Osteocyte (in vitro differentiated cells): ENCODE data around the gene TEX10. TPM values are rescaled to one million over a fixed set of nuclear protein-coding genes. Genes with fewer than 3 reads are reported as not detected.

ENCODE experiments used
- DNase-seq: peaks from one replicate; pipeline ENCODE4 v3.0.0; 2021; ENCODE audit warnings: mixed read lengths; ENCODE audit not compliant: unreplicated experiment; ENCODE audit errors: extremely low spot score
- H3K27ac Mint-ChIP-seq: one replicate; pipeline ENCODE4 v1.8.0; 2021; ENCODE audit warnings: mild to moderate bottlenecking, mixed read lengths; ENCODE audit not compliant: unreplicated experiment
- H3K27me3 Mint-ChIP-seq: one replicate; pipeline ENCODE4 v1.8.0; 2021; ENCODE audit warnings: mixed read lengths; ENCODE audit not compliant: unreplicated experiment
- H3K36me3 Mint-ChIP-seq: one replicate; pipeline ENCODE4 v1.8.0; 2021; ENCODE audit warnings: mixed read lengths; ENCODE audit not compliant: unreplicated experiment
- H3K4me1 Mint-ChIP-seq: one replicate; pipeline ENCODE4 v1.8.0; 2021; ENCODE audit warnings: mixed read lengths; ENCODE audit not compliant: unreplicated experiment
- H3K4me3 Mint-ChIP-seq: one replicate; pipeline ENCODE4 v1.8.0; 2021; ENCODE audit warnings: mild to moderate bottlenecking, moderate library complexity, mixed read lengths; ENCODE audit not compliant: unreplicated experiment
- H3K9me3 Mint-ChIP-seq: one replicate; pipeline ENCODE4 v1.8.0; 2021; ENCODE audit warnings: mixed read lengths; ENCODE audit not compliant: unreplicated experiment
- CTCF ChIP-seq: fragments of 200-600 bp; sonication (generic); IDR thresholded peaks from 2 replicates; pipeline ENCODE4 v1.5.0; 2021; ENCODE audit warnings: antibody characterized with exemption, mild to moderate bottlenecking, moderate library complexity
- total RNA-seq: library from RNA; stranded (reverse); gene quantifications from 2 replicates; pipeline ENCODE4 v1.2.1, GENCODE V29; 2021

Gene TEX10
- total RNA-seq, 1 donor from 2014 or later = 22.5 TPM

- no peak for TF ChIP-seq CTCF
- Mint-ChIP-seq H3K4me3 (no peak overlapping the region), H3K9me3 (no peaks in the 10 kb centered on the region), H3K36me3 (peaks cover 46% of the 10 kb centered on the region), H3K27me3 (no peaks in the 10 kb centered on the region), H3K4me1 (no peaks in the 10 kb centered on the region), H3K27ac (no peak overlapping the region)
- no peak for DNase-seq
Observed at GRCh38 chr9:100296407-100296806, 56.3 kb downstream of the TEX10 start.

GRCh38 chr9:100295240-100295639 lies 57.5 kb downstream of the TEX10 start:
- H3K4me1 Mint-ChIP-seq = no peaks in the 10 kb centered on the region
- DNase-seq = no peak
- TF ChIP-seq CTCF = no peak
- H3K27me3 Mint-ChIP-seq = no peaks in the 10 kb centered on the region
- no peak overlapping the region for H3K27ac Mint-ChIP-seq
- peaks cover 46% of the 10 kb centered on the region for H3K36me3 Mint-ChIP-seq
- no peaks in the 10 kb centered on the region for H3K9me3 Mint-ChIP-seq
- no peak overlapping the region for H3K4me3 Mint-ChIP-seq

GRCh38 chr9:100294806-100295205 lies 57.9 kb downstream of the TEX10 start:
- no peaks in the 10 kb centered on the region for H3K9me3 Mint-ChIP-seq
- no peaks in the 10 kb centered on the region for H3K27me3 Mint-ChIP-seq
- DNase-seq = no peak
- no peaks in the 10 kb centered on the region for H3K4me1 Mint-ChIP-seq
- no peak overlapping the region for H3K27ac Mint-ChIP-seq
- no peak overlapping the region for H3K4me3 Mint-ChIP-seq
- no peak for TF ChIP-seq CTCF
- peaks cover 49% of the 10 kb centered on the region for H3K36me3 Mint-ChIP-seq

GRCh38 chr9:100294341-100294740 lies 58.4 kb downstream of the TEX10 start:
- H3K4me3 Mint-ChIP-seq = no peak overlapping the region
- no peak for DNase-seq
- no peak for TF ChIP-seq CTCF
- H3K9me3 Mint-ChIP-seq = peaks cover 3% of the 10 kb centered on the region
- no peak overlapping the region for H3K27ac Mint-ChIP-seq
- H3K4me1 Mint-ChIP-seq = no peaks in the 10 kb centered on the region
- peaks cover 51% of the 10 kb centered on the region for H3K36me3 Mint-ChIP-seq
- H3K27me3 Mint-ChIP-seq = no peaks in the 10 kb centered on the region

GRCh38 chr9:100292414-100292813 lies 60.3 kb downstream of the TEX10 start:
- H3K27me3 Mint-ChIP-seq = no peaks in the 10 kb centered on the region

More at GRCh38 chr9:100292414-100292813, 60.3 kb downstream of the TEX10 start:
- no peak overlapping the region for H3K4me3 Mint-ChIP-seq
- TF ChIP-seq CTCF = no peak
- H3K36me3 Mint-ChIP-seq = peaks cover 64% of the 10 kb centered on the region
- no peak for DNase-seq
- H3K9me3 Mint-ChIP-seq = peaks cover 10% of the 10 kb centered on the region
- H3K4me1 Mint-ChIP-seq = no peaks in the 10 kb centered on the region
- no peak overlapping the region for H3K27ac Mint-ChIP-seq
